ENCODE results near the gene XPO6.

GRCh38 chr16:28110479-28110878, 101.3 kb downstream of the XPO6 start:
- TF ChIP-seq, protein P1, sequence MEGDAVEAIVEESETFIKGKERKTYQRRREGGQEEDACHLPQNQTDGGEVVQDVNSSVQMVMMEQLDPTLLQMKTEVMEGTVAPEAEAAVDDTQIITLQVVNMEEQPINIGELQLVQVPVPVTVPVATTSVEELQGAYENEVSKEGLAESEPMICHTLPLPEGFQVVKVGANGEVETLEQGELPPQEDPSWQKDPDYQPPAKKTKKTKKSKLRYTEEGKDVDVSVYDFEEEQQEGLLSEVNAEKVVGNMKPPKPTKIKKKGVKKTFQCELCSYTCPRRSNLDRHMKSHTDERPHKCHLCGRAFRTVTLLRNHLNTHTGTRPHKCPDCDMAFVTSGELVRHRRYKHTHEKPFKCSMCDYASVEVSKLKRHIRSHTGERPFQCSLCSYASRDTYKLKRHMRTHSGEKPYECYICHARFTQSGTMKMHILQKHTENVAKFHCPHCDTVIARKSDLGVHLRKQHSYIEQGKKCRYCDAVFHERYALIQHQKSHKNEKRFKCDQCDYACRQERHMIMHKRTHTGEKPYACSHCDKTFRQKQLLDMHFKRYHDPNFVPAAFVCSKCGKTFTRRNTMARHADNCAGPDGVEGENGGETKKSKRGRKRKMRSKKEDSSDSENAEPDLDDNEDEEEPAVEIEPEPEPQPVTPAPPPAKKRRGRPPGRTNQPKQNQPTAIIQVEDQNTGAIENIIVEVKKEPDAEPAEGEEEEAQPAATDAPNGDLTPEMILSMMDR (conservative IDR thresholded peaks at IDR 0.05; ENCODE audit: low read length): no peak
- no peak for TF ChIP-seq EZH2phosphoT487 (IDR thresholded peaks at IDR 0.05; ENCODE audit: borderline replicate concordance, low read depth, low read length)
